ENCODE data around the gene CFH.

Gene CFH

GRCh38 chr1:196655071-196655470 is 3.2 kb downstream of the CFH start:
- peaks cover 6% of the 10 kb centered on the region; the same call in 1 of the 2 replicates for H4K20me1 ChIP-seq (ENCODE audit: insufficient read depth, low read length)
- ATAC-seq (ENCODE audit: insufficient read depth, low read depth): no peak
- TF ChIP-seq EZH2 (IDR thresholded peaks at IDR 0.05; ENCODE audit: borderline replicate concordance, low read depth, low read length, severe bottlenecking): no peak
- TF ChIP-seq, protein P1, sequence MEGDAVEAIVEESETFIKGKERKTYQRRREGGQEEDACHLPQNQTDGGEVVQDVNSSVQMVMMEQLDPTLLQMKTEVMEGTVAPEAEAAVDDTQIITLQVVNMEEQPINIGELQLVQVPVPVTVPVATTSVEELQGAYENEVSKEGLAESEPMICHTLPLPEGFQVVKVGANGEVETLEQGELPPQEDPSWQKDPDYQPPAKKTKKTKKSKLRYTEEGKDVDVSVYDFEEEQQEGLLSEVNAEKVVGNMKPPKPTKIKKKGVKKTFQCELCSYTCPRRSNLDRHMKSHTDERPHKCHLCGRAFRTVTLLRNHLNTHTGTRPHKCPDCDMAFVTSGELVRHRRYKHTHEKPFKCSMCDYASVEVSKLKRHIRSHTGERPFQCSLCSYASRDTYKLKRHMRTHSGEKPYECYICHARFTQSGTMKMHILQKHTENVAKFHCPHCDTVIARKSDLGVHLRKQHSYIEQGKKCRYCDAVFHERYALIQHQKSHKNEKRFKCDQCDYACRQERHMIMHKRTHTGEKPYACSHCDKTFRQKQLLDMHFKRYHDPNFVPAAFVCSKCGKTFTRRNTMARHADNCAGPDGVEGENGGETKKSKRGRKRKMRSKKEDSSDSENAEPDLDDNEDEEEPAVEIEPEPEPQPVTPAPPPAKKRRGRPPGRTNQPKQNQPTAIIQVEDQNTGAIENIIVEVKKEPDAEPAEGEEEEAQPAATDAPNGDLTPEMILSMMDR (IDR thresholded peaks at IDR 0.05; ENCODE audit: borderline replicate concordance, extremely low read depth, low read length, poor library complexity, severe bottlenecking): no peak
- no peaks in the 10 kb centered on the region for H3K36me3 ChIP-seq (ENCODE audit: insufficient read depth, low read length)
- H3K4me3 ChIP-seq (ENCODE audit: low read depth in 1 of 2, low read length in 2 of 2): peak overlapping the region in 1 of 2 experiments; percentile 7; a peak in 2 of 4 replicates
- no peak for DNase-seq
- peaks cover 72% of the 10 kb centered on the region for H3K4me1 ChIP-seq (ENCODE audit: insufficient read depth, low read length)
- H2AFZ ChIP-seq (ENCODE audit: low read depth, low read length): no peak overlapping the region
- H3K9ac ChIP-seq (ENCODE audit: low read depth, low read length): no peak overlapping the region
- no peaks in the 10 kb centered on the region for H3K9me3 ChIP-seq (ENCODE audit: insufficient read depth, low read length, severe bottlenecking)
- H3K27ac ChIP-seq (ENCODE audit: low read length): peak overlapping the region; percentile 13; the same call in 1 of the 2 replicates
- H3K4me2 ChIP-seq (ENCODE audit: insufficient read depth, low read length): peak overlapping the region; percentile 69; the same call in 1 of the 2 replicates
- H3K27me3 ChIP-seq (ENCODE audit: insufficient read depth, low read length, poor library complexity): no peaks in the 10 kb centered on the region
- peaks cover 82% of the 10 kb centered on the region for H3K79me2 ChIP-seq (ENCODE audit: insufficient read depth, low read length)

- Histone ChIP-seq H3K9ac (ENCODE audit: low read depth, low read length) (no peak overlapping the region), H3K4me2 (ENCODE audit: insufficient read depth, low read length) (peak overlapping the region; percentile 69; the same call in 1 of the 2 replicates), H3K27me3 (ENCODE audit: insufficient read depth, low read length, poor library complexity) (no peaks in the 10 kb centered on the region), H4K20me1 (ENCODE audit: insufficient read depth, low read length) (peaks cover 6% of the 10 kb centered on the region; the same call in 1 of the 2 replicates), H2AFZ (ENCODE audit: low read depth, low read length) (no peak overlapping the region), H3K36me3 (ENCODE audit: insufficient read depth, low read length) (no peaks in the 10 kb centered on the region), H3K79me2 (ENCODE audit: insufficient read depth, low read length) (peaks cover 86% of the 10 kb centered on the region), H3K4me3 (ENCODE audit: low read depth in 1 of 2, low read length in 2 of 2) (no peak overlapping the region; a peak in 1 of 4 replicates), H3K4me1 (ENCODE audit: insufficient read depth, low read length) (peaks cover 72% of the 10 kb centered on the region), H3K27ac (ENCODE audit: low read length) (peak overlapping the region; percentile 13; the same call in 1 of the 2 replicates), H3K9me3 (ENCODE audit: insufficient read depth, low read length, severe bottlenecking) (no peaks in the 10 kb centered on the region)
- no peak for ATAC-seq (ENCODE audit: insufficient read depth, low read depth)
- TF ChIP-seq, protein P1 (IDR thresholded peaks at IDR 0.05; ENCODE audit: borderline replicate concordance, extremely low read depth, low read length, poor library complexity, severe bottlenecking): no peak
- TF ChIP-seq EZH2 (IDR thresholded peaks at IDR 0.05; ENCODE audit: borderline replicate concordance, low read depth, low read length, severe bottlenecking): no peak
- DNase-seq: no peak
Observed at GRCh38 chr1:196655494-196655893, 3.7 kb downstream of the CFH start.

DNA sequence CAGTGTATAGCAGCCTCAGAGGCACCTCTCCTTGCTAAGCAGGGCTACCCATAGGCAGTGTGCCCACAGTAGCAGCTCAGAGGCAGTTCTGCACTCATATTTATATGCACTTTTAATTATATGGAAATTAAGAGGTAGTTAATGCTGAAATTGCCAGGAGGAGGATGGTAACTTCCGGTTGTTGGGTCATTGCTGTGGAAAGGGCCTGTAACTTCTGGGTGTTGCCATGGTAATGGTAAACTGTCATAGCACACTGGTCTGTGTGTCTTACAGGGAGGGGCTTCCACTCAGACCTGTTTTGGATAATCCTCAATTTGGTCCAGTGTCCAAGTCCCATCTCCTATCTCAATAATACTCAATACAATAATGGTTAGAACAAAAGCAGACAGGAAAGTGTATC is 7.6 kb downstream of the CFH start:
- Histone ChIP-seq H3K27ac (ENCODE audit: low read length) (peak overlapping the region; percentile 33; the same call in 1 of the 2 replicates), H2AFZ (ENCODE audit: low read depth, low read length) (no peak overlapping the region), H3K36me3 (ENCODE audit: insufficient read depth, low read length) (peaks cover 8% of the 10 kb centered on the region), H3K27me3 (ENCODE audit: insufficient read depth, low read length, poor library complexity) (no peaks in the 10 kb centered on the region), H3K4me1 (ENCODE audit: insufficient read depth, low read length) (peaks cover 53% of the 10 kb centered on the region), H3K79me2 (ENCODE audit: insufficient read depth, low read length) (peaks cover 99% of the 10 kb centered on the region), H4K20me1 (ENCODE audit: insufficient read depth, low read length) (peaks cover 13% of the 10 kb centered on the region; the same call in 1 of the 2 replicates), H3K4me3 (ENCODE audit: low read depth in 1 of 2, low read length in 2 of 2) (no peak overlapping the region), H3K4me2 (ENCODE audit: insufficient read depth, low read length) (peak overlapping the region; percentile 15; the same call in 1 of the 2 replicates), H3K9ac (ENCODE audit: low read depth, low read length) (no peak overlapping the region), H3K9me3 (ENCODE audit: insufficient read depth, low read length, severe bottlenecking) (no peaks in the 10 kb centered on the region)
- DNase-seq (no peak), ATAC-seq (ENCODE audit: insufficient read depth, low read depth) (no peak)
- TF ChIP-seq EZH2 (IDR thresholded peaks at IDR 0.05; ENCODE audit: borderline replicate concordance, low read depth, low read length, severe bottlenecking): no peak
- TF ChIP-seq, protein P1 (IDR thresholded peaks at IDR 0.05; ENCODE audit: borderline replicate concordance, extremely low read depth, low read length, poor library complexity, severe bottlenecking): no peak
